Natural killer cell (primary cell): ENCODE results near the gene TECRL. TPM values are rescaled to one million over a fixed set of nuclear protein-coding genes. Genes with fewer than 3 reads are reported as not detected.

Experiments used
- ATAC-seq, 3 donors: fragments of 150-1000 bp in 2 of 3; fragments of 200-7000 bp in 1 of 3; cut with Tn5 transposase; 1 replicate in 1 of 3; 2 replicates in 2 of 3; pipeline ENCODE4 v1.10.0; 2021; ENCODE audit warnings: mild to moderate bottlenecking in 2 of 3, moderate library complexity in 2 of 3
- DNase-seq, 2 donors: peaks; one replicate each; pipeline versions ENCODE4 v3.0.0 to v3.0.0-alpha.2; 2013 to 2021; ENCODE audit warnings: mixed read lengths in 1 of 2
- H3K27ac ChIP-seq: one replicate; pipeline ENCODE4 v1.5.1; 2013; ENCODE audit warnings: mild to moderate bottlenecking, low read length
- H3K27me3 ChIP-seq: one replicate; pipeline ENCODE4 v1.6.1; 2013; ENCODE audit warnings: low read length; ENCODE audit not compliant: control insufficient read depth, insufficient read depth
- H3K36me3 ChIP-seq: one replicate; pipeline ENCODE4 v1.6.1; 2013; ENCODE audit warnings: low read length; ENCODE audit not compliant: control insufficient read depth, insufficient read depth
- H3K4me1 ChIP-seq: one replicate; pipeline ENCODE4 v1.6.1; 2013; ENCODE audit warnings: low read length; ENCODE audit not compliant: control insufficient read depth, insufficient read depth
- H3K4me3 ChIP-seq: one replicate; pipeline ENCODE4 v1.5.1; 2013; ENCODE audit warnings: low read length
- H3K9me3 ChIP-seq: one replicate; pipeline ENCODE4 v1.6.1; 2013; ENCODE audit warnings: low read length; ENCODE audit not compliant: control insufficient read depth, insufficient read depth
- H3K27ac Mint-ChIP-seq, 2 donors: one replicate each; pipeline ENCODE4 v1.8.0; 2022; ENCODE audit warnings: mild to moderate bottlenecking in 2 of 2, mixed read lengths in 2 of 2, moderate library complexity in 1 of 2
- H3K27me3 Mint-ChIP-seq, 2 donors: one replicate each; pipeline ENCODE4 v1.8.0; 2022; ENCODE audit warnings: low read depth in 2 of 2, mixed read lengths in 2 of 2
- H3K36me3 Mint-ChIP-seq: one replicate; pipeline ENCODE4 v1.8.0; 2022; ENCODE audit warnings: mixed read lengths
- H3K4me1 Mint-ChIP-seq, 2 donors: one replicate each; pipeline ENCODE4 v1.8.0; 2022; ENCODE audit warnings: mixed read lengths in 2 of 2
- H3K4me3 Mint-ChIP-seq: one replicate; pipeline ENCODE4 v1.8.0; 2022; ENCODE audit warnings: mild to moderate bottlenecking, moderate library complexity, mixed read lengths
- H3K9me3 Mint-ChIP-seq, 2 donors: one replicate each; pipeline ENCODE4 v1.8.0; 2022; ENCODE audit warnings: mixed read lengths in 2 of 2
- CTCF ChIP-seq: fragments of 200-600 bp; IDR thresholded peaks from one replicate; pipeline ENCODE4 v1.8.0; 2022; ENCODE audit warnings: antibody characterized with exemption
- WGBS: methylation state at CpG from one replicate; pipeline ENCODE4 v1.1.7; 2013; ENCODE audit warnings: missing lambda C conversion rate; ENCODE audit not compliant: insufficient coverage; 5-methylcytosine and 5-hydroxymethylcytosine counted together
- intact Hi-C: fragments of 100-400 bp; cut with micrococcal nuclease; formaldehyde crosslinking; loops from one replicate; pipeline ENCODE4 v1.14.2; 2022
- total RNA-seq, 4 donors: library from RNA; stranded (reverse); fragments of 120-200 nt in 1 of 4; gene quantifications; one replicate each; pipeline versions ENCODE4 v1.2.3 to v1.2.4, GENCODE V29; 2013 to 2022

Gene TECRL
- total RNA-seq, 3 donors from 2014 or later (not counting 1 experiment from before 2014, with no cell fraction given): not detected

- DNase-seq (peak in 1 of 2 donors; percentile 1), ATAC-seq (no peak)
- H3K9me3 Mint-ChIP-seq: peaks cover 14 to 15% of the 10 kb centered on the region in 2 donors
- Histone ChIP-seq H3K36me3 (no peaks in the 10 kb centered on the region), H3K4me3 (no peak overlapping the region), H3K27ac (no peak overlapping the region), H3K4me1 (no peaks in the 10 kb centered on the region), H3K9me3 (peaks cover 27% of the 10 kb centered on the region), H3K27me3 (no peaks in the 10 kb centered on the region)
- WGBS: 79% methylated on average over 3 of the region's 3 CpGs
- H3K36me3 Mint-ChIP-seq: peaks cover 7% of the 10 kb centered on the region
- no peak overlapping the region for H3K27ac Mint-ChIP-seq
- H3K4me1 Mint-ChIP-seq: no peaks in the 10 kb centered on the region
- TF ChIP-seq CTCF: no peak
- intact Hi-C loops: no loop called here
- no peak overlapping the region for H3K4me3 Mint-ChIP-seq
- H3K27me3 Mint-ChIP-seq: no peaks in the 10 kb centered on the region
Measured at GRCh38 chr4:64230709-64231310, 178.4 kb downstream of the TECRL start.
